HG03060 (cell line): ENCODE data around the gene HLA-DMA.

ENCODE experiments used
- ATAC-seq: cut with Tn5 transposase; IDR thresholded peaks from one replicate; pipeline ENCODE4 v1.9.1; 2021; ENCODE audit warnings: low read depth, moderate number of reproducible peaks; ENCODE audit not compliant: unreplicated experiment

The HLA-DMA gene

GRCh38 chr6:32935551-32936238, 17.2 kb downstream of the HLA-DMA start:
- ATAC-seq = no peak

GRCh38 chr6:32933661-32934085, 19.2 kb downstream of the HLA-DMA start:
- no peak for ATAC-seq

DNA sequence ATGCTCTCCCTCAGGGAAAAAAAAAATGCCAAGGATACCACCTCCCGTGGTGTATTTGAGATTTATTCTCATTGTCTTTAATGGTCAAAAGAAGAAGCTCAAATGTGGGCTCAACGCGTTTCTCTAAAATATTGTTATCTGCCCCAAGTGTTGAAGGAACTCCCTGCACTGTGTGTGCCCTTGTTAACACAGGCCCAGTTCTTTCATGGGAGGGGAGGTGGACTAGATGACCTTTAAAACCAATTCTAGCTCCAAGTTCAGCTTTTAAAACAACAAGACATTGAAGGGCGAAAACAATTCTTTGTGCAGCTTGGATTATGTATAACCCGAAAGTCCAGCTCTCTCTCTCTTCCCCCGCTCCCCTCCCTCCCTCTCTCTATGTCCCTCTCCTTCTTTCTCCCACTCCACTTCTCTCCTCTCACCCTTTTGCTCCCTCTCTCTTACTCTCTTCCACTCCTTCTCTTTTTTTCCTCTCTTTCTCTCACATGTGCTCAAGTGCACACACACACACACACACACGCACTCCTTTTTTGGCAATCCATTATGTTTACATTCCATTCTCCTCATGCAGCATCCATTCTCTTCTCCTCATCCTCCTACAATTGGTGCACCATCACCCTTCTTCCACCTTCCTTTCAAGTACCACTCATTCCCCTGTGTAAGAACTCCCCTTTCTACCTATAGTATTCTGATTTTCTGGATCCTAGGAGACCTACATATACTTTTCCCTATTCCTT, 20.6 kb downstream of the HLA-DMA start:
- ATAC-seq = no peak

DNA sequence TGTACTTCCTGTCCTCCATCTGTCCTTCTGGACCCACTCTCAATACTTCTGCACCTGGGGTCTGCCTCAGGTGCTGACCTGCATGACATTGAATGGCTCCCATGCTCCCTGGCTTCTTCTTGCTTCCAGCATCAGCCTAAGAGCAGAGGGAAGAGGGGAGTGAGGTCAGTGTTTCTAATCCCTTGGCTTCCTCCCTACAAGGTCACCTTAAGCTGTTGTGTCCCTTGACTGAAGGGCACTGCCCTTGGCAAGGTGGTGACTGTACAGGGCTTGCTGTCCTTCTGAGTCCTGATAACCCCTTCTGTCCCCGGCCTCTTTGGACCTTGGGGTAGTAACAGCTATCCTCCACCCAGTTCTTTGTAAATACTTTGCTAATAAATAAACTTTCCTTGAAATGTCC, 21.7 kb downstream of the HLA-DMA start:
- ATAC-seq = no peak

GRCh38 chr6:32922083-32922482, 30.8 kb downstream of the HLA-DMA start:
- ATAC-seq = no peak

DNA sequence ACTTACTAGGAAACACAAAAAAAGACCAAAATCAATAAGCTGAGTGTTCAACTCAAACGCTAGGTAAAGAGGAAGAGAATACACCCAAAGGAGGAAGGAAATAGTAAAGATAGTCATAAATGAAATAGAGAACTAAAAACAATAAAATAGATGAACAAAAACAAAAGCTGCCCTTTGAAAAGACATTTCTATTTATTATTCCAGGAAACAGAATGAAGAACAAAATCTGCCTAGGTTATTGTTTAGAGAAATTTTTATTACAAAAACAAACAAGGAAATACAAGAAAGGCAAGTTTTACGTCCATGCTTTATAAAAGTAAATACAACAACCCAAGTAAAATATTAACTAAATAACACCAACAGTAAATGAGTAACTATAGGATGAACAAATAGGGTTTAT, 32.2 kb downstream of the HLA-DMA start:
- ATAC-seq = no peak

- ATAC-seq = no peak
These were observed 39.9 kb downstream of the HLA-DMA start for GRCh38 chr6:32912951-32913350.

DNA sequence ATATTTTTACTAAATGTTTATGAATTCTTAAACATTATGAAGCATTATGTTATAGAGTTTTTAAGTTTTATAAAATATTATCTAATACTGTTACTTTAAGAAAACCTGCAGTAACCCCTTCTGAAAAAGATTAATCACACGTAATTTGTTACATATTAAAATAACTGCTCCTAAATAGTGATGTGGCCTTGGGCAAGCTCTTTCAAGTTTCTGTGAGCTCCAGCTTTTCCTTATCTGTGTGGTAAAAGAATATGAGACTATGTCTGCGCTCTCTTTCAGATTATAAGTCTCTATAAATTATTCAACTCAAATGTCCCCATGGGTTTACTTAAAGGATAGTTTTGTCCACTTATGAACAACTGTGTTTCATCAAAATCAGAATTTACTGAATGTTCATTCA, 44.0 kb downstream of the HLA-DMA start:
- no peak for ATAC-seq

GRCh38 chr6:32906539-32906938, 46.4 kb downstream of the HLA-DMA start:
- ATAC-seq = no peak

GRCh38 chr6:32905078-32905477, 47.8 kb downstream of the HLA-DMA start:
- ATAC-seq = no peak

GRCh38 chr6:32903952-32904351, 48.9 kb downstream of the HLA-DMA start:
- no peak for ATAC-seq
